ENCODE data around the gene DHX9. TPM values are rescaled to one million over a fixed set of nuclear protein-coding genes. Genes with fewer than 3 reads are reported as not detected.

The DHX9 gene
- total RNA-seq, 2 donors from 2014 or later, result 38.4 to 67.9 TPM

- intact Hi-C loops (cut with DNase I), result no loop called here
- Histone ChIP-seq H3K4me1 (no peaks in the 10 kb centered on the region), H3K4me3 (no peak overlapping the region), H3K27ac (no peak overlapping the region), H3K36me3 (replicated peaks in 1 of 2; ENCODE audit: insufficient read depth in 1 of 2, low read depth in 2 of 2) (no peaks in the 10 kb centered on the region), H3K27me3 (no peaks in the 10 kb centered on the region), H3K9me3 (no peaks in the 10 kb centered on the region)
- 71 to 80% methylated on average over 3 of the region's 3 CpGs for WGBS, 2 donors
- no peak for DNase-seq
- ATAC-seq, result no peak
- TF ChIP-seq POLR2A (IDR thresholded peaks at IDR 0.05), result no peak
- TF ChIP-seq, protein P1, sequence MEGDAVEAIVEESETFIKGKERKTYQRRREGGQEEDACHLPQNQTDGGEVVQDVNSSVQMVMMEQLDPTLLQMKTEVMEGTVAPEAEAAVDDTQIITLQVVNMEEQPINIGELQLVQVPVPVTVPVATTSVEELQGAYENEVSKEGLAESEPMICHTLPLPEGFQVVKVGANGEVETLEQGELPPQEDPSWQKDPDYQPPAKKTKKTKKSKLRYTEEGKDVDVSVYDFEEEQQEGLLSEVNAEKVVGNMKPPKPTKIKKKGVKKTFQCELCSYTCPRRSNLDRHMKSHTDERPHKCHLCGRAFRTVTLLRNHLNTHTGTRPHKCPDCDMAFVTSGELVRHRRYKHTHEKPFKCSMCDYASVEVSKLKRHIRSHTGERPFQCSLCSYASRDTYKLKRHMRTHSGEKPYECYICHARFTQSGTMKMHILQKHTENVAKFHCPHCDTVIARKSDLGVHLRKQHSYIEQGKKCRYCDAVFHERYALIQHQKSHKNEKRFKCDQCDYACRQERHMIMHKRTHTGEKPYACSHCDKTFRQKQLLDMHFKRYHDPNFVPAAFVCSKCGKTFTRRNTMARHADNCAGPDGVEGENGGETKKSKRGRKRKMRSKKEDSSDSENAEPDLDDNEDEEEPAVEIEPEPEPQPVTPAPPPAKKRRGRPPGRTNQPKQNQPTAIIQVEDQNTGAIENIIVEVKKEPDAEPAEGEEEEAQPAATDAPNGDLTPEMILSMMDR (IDR thresholded peaks at IDR 0.05), result no peak
Observed at GRCh38 chr1:182807907-182808306, 31.2 kb upstream of the DHX9 start.

DNA sequence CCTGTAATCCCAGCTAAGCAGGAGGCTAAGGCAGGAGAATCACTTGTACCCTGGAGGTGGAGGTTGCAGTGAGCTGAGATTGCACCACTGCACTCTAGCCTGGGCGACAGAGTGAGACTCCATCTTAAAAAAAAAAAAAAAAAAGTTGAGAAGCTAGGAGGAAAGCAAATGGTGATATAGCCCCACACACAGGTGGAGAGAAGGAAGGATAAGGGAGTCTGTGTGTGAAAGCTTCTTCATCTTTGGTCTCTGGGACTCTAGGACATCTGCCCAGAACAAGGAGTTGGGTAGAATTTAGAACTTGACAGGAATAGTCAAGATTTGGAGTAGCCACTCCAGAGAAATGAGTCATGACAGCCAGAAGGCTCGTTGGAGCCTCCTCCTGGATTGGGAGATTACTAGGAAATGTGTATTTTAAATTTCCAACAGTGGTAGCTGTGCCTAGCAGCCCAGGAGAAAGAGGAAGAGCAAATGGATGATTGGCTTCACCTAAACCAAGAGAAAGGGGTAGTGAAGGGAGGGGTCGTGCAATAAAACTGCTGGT is 29.7 kb upstream of the DHX9 start:
- Histone ChIP-seq H3K9me3 (no peaks in the 10 kb centered on the region), H3K27ac (no peak overlapping the region), H3K4me3 (no peak overlapping the region), H3K36me3 (replicated peaks in 1 of 2; ENCODE audit: insufficient read depth in 1 of 2, low read depth in 2 of 2) (no peaks in the 10 kb centered on the region), H3K4me1 (no peaks in the 10 kb centered on the region), H3K27me3 (no peaks in the 10 kb centered on the region)
- intact Hi-C loops (cut with DNase I), result no loop called here
- TF ChIP-seq, protein P1 (IDR thresholded peaks at IDR 0.05), result no peak
- TF ChIP-seq POLR2A (IDR thresholded peaks at IDR 0.05), result no peak
- WGBS, 2 donors, result 70 to 71% methylated on average over 3 of the region's 3 CpGs
- DNase-seq (no peak), ATAC-seq (no peak)

GRCh38 chr1:182811975-182812722 is 27.0 kb upstream of the DHX9 start:
- Histone ChIP-seq H3K4me1 (no peaks in the 10 kb centered on the region), H3K4me3 (no peak overlapping the region), H3K27ac (no peak overlapping the region), H3K9me3 (no peaks in the 10 kb centered on the region), H3K27me3 (no peaks in the 10 kb centered on the region), H3K36me3 (replicated peaks in 1 of 2; ENCODE audit: insufficient read depth in 1 of 2, low read depth in 2 of 2) (no peaks in the 10 kb centered on the region)
- ATAC-seq, result no peak
- TF ChIP-seq, protein P1 (IDR thresholded peaks at IDR 0.05), result no peak
- no peak for TF ChIP-seq POLR2A (IDR thresholded peaks at IDR 0.05)
- no peak for DNase-seq
- intact Hi-C loops (cut with DNase I), result no loop called here
- WGBS, 2 donors, result 88 to 90% methylated on average over 4 of the region's 4 CpGs

- DNase-seq (no peak), ATAC-seq (no peak)
- H3K4me1 ChIP-seq, result no peaks in the 10 kb centered on the region
- no peak overlapping the region for H3K4me3 ChIP-seq
- intact Hi-C loops (cut with DNase I), result no loop called here
- no peak for TF ChIP-seq POLR2A (IDR thresholded peaks at IDR 0.05)
- TF ChIP-seq, protein P1 (IDR thresholded peaks at IDR 0.05), result no peak
- H3K27ac ChIP-seq, result no peak overlapping the region
- no peaks in the 10 kb centered on the region for H3K27me3 ChIP-seq
- H3K36me3 ChIP-seq (replicated peaks in 1 of 2; ENCODE audit: insufficient read depth in 1 of 2, low read depth in 2 of 2), result no peaks in the 10 kb centered on the region
- 83 to 84% methylated on average over 2 of the region's 2 CpGs for WGBS, 2 donors
- H3K9me3 ChIP-seq, result no peaks in the 10 kb centered on the region
Observed at GRCh38 chr1:182816863-182817262, 22.3 kb upstream of the DHX9 start.

DNA sequence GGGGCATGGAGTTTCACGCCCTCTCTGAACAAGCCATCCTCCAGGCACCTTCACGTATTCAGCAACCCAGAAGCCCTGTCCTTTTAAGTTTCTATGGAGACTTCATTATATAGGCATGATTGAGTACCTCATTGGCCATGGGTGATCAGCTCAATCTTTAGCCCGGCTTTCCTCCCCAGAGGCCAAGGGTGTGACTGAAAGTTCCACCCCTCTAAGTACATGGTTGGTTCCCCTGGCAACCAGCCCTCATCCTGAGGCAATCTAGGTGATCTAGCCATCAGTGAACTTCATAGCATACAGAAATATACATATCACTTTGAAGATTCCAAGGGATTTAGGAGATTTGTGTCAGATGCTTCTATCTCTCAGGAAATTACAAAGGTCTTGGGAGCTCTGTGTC is 21.3 kb upstream of the DHX9 start:
- Histone ChIP-seq H3K36me3 (replicated peaks in 1 of 2; ENCODE audit: insufficient read depth in 1 of 2, low read depth in 2 of 2) (no peaks in the 10 kb centered on the region), H3K27me3 (no peaks in the 10 kb centered on the region), H3K27ac (no peak overlapping the region), H3K4me1 (no peaks in the 10 kb centered on the region), H3K4me3 (no peak overlapping the region), H3K9me3 (no peaks in the 10 kb centered on the region)
- WGBS, 2 donors, result 98 to 100% methylated on average over 3 of the region's 3 CpGs
- TF ChIP-seq POLR2A (IDR thresholded peaks at IDR 0.05), result no peak
- TF ChIP-seq, protein P1 (IDR thresholded peaks at IDR 0.05), result no peak
- intact Hi-C loops (cut with DNase I), result no loop called here
- no peak for ATAC-seq
- DNase-seq, result no peak

Measured in body of pancreas (tissue), 4 donors.